Activated gamma-delta T cell treated with Interleukin-2 at 50 U/mL for 16 hours (primary cell): ENCODE data around the gene GPC6.

ENCODE experiments used
- DNase-seq: peaks from one replicate; pipeline ENCODE4 v3.0.0-alpha.2; 2020

The GPC6 gene

DNA sequence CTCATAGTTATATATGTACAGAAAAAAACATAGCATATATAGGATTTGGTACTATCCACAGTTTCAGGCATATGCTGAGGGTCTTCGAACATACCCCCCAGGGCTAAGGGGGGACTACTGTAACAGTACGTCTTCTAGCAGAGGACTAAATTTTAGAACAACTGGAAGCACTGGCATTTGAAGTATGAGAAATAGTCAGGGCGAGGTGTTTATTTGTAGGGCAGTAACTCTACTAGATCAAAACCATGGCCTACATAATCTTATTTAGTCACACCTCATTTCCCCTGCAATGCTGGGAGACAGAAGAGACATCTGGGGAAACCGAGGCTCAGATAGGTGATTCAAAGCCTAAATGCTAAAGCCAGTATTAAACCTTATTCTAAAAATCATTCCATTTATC is 1007.2 kb downstream of the GPC6 start:
- DNase-seq = no peak

DNA sequence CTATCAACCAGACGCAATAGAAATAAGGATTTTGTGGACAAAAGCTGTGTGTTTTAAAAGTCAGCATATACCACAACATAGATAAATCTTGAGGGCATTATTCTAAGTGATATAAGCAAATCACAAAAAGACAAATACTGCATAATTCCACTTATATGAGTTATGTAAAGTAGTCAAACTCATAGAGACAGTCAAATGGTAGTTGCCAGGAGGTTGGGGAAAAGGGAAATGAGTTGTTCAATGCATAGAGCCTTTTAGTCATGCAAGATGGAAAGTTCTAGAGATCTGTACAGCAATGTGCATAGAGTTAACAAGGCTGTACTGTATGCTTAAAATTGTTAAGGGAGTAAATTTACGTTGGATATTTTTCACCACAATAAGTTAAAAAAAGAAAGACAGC is 1008.1 kb downstream of the GPC6 start:
- DNase-seq = no peak

DNA sequence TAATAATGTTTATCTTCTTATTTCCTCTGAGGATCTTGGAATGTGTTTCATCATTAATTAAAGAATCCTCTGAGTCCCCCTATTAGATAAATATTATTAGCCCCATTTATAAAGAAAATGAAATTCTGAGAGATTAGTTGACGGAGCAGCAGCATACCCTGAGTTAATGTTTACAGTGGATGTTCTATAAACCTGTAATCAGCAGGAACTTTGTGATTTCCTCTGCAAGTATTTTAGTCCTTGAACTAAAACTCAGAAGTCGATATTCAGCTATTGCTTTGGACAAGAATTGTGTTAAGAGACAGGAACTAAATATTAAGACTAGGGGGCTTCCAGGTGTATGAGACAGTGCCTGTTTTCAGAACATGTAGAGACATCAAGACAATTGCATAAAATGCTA is 1009.5 kb downstream of the GPC6 start:
- DNase-seq = no peak

DNA sequence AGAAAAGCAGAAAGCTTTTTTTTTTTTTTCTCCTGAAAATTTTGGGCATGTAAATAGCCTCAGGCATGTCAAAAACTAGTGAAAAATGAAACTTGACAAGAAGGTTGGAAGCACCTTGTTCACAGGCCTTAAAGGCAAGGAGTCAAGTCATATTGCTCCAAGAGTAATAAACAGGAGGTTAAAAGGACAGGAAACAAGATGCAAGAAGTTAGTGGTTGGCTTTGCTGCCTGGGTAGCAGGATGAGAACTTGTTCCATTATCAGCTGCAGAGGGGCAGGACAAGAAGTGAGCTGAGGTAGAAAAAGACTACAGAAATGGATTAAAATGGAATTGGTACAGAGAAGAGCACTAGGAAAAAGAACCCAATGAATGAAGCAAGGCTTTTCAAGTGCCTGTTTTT is 1010.3 kb downstream of the GPC6 start:
- DNase-seq = no peak

DNA sequence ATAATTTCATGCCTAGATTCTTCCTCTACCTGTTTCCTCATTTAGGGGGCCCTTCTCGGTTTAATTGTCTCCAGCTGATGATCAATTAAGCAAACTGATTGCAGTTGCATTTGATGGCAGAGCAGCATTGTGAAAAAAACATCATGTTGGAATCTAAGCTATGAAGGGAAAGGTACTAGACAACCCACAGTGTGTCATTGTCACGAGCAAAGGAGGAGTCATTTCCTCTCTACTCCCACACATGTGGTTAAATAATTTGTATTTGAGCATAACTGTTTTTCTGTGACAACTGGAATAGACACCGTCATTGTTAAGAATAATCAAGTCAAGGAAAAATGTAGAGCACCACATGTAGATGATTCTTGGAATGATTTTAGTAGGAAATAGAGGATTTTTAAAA is 1012.5 kb downstream of the GPC6 start:
- no peak for DNase-seq

DNA sequence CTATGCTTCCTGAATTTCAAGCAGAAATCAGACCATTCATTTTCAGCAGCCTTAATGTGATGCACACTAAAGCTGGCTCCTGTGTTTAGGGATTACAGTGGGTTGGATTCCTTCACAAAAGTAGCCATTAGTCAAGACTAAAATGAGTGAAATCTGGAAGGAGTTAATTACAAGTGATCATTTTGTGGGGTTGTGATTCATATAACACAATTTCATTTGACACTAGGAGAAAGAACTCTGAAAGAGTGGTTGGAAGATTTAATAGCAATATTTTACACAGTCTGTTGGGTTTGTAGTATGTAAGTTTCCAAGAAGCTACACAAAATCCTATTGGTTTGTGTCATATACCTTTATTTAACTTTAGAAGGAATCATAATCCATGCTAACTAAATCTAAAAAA is 1015.9 kb downstream of the GPC6 start:
- no peak for DNase-seq

DNA sequence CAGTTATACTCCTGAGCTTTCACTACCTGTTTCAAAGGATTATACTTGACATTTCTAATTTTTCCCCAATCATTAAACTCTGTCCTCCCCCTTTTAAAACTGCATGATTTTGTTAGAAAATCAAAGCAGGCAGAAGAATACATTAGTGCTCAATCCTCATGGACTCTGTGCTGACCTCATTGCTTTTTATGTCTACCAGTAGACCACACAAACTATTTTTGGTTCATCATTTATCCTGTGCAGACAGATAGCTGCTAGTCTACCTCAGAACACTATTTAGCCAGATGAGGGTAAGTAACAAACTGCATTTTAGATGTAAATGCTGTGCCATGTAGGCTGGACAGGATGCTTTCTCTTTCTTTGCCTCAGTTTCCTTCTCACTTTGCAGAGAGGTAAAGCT is 1016.9 kb downstream of the GPC6 start:
- DNase-seq = no peak

DNA sequence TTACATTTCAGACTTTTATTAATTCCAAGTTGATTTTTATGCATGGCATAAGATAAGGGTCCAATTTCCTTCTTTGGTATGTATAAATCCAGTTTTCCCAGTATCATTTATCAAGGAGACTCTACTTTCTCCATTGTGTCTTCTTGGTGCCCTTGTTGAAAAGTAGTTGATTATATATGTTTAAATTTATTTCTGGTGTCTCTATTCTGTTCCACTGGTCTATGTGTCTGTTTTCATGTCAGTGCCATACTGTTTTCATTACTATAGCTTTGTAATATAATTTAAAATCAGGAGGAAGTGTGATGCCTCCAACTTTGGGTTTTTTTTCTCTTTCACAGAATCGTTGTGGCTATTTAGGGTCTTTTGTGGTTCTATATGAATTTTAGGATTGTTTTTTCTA is 1019.9 kb downstream of the GPC6 start:
- DNase-seq = no peak

DNA sequence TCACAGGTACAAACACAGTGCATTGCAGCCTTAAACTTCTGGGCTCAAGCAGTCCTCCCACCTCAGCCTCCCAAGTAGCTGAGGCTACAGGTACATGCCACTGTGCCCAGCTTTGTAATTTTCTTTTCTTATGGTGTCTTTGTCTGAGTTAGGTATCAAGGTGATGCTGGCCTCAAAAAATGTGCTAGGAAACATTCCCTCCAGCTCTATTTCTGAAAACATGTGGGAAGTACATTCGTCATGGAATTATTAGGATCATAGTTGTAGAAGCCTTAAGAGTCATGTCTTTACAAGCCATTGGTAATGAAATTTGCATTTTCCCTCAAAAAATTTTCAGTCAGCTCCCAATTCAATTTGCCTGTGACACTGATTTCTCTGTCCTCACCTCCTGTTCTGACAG is 1021.3 kb downstream of the GPC6 start:
- DNase-seq = no peak

DNA sequence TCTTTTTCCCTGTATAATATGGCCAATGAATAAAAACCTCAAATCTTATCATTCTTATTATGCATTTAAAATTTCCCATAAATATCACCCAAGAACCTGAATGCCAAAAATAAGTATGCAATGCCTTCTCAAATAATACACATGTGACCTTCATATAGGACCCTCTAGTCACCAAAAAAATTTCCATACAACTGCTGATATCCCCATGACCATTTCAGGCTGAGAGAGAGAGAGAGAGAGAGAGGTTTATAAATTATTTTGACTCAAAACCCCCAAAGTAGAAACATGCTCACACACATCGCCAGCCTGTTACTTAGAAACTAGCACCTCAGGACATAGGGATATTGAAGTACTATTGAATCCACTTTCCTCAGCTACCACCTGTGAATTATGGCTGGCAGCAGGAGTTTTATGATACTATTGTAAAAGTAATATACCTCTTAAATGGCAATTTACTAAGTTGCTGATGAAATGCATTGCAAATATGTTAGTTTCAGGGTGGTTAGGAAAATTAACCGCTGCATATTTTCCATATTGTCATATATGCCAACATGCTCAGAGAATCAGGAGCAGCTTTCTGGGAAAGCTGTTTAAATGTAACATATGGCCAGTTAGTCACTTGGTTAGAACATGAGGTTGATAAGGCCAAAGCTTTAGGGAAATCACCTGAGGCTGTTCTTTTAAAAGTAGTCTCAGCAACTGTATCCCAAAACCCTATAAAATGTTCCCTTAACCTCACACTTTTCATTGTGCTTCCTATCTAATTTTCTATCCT is 1022.0 kb downstream of the GPC6 start:
- no peak for DNase-seq

DNA sequence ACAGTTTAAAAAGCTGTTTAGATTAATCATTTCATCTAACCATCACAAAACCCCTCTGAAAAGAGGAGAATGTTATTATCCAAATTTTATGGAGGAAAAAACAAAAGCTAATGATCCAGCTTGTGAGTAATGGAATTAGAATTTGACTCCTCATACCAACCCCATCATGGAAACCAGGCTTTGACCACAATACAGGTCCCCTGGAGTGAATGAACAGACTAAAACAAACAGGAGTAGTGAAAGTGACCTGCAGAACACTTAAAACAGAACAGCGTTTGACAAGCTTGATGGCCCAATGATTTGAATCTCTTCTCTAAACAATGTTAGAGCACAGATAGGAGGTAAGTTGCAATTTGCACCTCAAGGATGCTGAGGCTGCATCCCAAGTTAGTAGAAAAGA is 1022.9 kb downstream of the GPC6 start:
- DNase-seq = no peak

DNA sequence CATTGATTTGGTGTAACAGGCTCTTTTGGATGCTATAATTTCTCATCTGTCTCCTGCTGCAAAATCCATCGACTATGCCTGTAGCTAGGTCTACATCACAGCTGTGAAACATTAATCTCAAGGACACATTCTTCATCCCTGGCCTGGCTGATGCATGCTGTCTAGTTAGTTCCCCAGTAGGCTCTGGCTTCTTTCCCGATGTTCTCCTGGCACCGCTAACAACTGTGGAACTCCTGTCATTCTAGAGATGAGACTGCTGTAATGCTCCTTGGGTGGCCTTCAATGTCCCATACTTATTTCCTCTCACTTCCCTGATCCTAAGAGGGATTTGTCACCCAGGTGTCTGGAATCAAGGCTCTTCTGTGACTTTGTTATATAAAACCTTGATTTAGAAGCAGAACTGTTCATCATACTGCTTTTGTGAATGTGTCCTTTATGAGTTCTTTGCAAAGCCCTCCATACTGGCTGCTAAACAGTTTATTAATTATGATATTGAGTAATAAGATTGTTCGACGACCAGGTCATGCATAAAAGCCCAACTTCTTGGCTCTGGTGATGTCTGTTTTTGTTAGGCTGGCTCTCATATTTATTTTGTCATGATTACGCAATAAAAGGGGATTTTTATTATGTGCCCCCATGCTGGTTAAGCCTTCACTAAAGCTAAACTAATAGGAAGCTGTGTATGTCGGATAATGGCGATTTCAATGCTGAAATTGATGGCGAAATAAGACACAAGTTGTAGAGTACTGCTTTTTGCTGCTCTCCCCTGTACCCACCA is 1025.4 kb downstream of the GPC6 start:
- no peak for DNase-seq

DNA sequence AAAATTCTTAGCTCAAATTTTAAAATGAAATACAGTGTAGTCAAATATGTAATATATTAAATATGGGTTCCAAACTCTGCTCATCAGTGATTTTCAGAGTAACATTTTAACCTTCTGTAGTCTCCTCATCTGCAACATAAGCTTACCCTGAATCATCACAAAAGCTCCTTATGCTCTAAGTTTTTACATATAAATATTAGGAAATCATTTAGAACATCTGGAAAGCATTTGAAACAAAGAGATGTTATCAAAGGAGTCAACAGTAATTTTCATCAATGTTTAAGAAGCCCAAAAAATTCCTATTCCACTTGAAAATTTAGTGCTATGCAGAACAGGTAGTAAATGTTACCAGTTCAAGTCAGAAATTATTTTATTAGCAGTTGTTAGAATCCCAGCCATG is 1028.1 kb downstream of the GPC6 start:
- DNase-seq = no peak

DNA sequence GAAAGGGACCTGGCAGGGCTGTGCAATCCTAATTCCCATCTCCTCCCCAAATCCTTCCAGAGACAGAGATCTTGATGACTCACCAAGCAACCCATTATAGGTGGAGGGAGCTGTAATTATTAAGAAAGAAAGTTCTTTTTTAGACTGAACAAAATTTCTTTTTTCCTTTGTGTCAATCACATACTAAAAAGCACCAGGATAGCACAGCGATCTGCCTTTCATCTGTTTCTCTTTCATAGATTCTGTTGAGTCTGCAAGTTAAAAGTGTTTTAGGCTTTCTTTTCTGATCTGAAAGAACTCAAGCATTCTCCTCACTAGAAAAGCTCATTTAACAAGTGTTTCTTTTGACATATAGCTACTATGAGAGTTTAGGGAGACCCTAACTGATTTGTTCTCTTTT is 1030.1 kb downstream of the GPC6 start:
- DNase-seq = no peak

DNA sequence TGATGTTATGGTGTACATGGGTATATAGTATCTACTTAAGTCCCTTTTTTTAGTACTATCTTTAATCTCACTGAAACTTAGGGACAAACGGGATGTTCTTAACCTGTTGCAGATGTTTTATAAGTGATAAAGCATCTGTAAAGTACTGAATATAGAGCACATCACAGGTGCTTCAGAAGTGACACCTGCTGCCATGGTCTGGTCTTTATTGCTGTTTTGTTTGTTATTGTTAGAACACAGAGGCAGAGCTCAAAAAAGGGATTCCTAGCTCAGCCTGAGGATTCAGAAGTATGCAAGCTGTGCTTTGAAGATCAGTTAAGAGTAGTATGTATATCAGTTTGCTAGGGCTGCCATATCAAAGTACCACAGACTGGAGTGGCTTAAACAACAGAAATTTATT is 1033.4 kb downstream of the GPC6 start:
- no peak for DNase-seq

DNA sequence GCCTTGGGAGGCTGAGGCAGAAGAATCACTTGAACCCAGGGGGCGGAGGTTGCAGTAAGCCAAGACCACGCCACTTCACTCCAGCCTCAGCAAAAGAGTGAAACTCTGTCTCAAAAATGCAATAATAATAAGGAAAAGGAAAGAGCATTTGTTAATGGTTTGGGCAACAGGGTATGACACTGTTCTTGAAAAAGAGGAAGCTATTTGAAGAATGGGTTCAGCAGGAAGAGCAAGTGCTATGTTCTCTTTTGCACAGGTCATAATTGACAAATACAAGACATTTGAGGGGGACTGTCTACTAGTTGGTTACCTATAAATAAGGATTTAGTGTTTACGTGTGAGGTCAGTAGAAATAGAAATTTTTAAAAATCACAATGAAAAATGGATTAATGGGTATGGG is 1034.6 kb downstream of the GPC6 start:
- no peak for DNase-seq

DNA sequence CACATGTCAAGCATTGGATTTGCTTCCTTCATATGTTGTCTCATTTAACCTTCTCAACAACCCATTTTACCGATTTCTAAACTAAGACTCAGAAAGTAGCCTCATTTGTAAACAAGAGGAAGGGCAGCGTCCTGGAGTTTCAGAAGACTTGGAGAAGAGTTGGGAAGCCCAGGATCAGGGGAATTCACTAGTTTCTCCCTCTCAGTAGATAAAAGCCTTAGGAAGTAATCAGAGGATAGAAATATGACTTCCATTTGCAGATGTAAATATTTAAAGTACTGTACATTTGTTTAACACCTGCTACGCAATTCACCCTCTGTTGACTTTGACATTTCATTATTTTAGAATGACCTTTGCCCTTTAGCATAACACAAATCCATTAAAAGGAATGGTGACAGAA is 1036.4 kb downstream of the GPC6 start:
- DNase-seq = no peak

DNA sequence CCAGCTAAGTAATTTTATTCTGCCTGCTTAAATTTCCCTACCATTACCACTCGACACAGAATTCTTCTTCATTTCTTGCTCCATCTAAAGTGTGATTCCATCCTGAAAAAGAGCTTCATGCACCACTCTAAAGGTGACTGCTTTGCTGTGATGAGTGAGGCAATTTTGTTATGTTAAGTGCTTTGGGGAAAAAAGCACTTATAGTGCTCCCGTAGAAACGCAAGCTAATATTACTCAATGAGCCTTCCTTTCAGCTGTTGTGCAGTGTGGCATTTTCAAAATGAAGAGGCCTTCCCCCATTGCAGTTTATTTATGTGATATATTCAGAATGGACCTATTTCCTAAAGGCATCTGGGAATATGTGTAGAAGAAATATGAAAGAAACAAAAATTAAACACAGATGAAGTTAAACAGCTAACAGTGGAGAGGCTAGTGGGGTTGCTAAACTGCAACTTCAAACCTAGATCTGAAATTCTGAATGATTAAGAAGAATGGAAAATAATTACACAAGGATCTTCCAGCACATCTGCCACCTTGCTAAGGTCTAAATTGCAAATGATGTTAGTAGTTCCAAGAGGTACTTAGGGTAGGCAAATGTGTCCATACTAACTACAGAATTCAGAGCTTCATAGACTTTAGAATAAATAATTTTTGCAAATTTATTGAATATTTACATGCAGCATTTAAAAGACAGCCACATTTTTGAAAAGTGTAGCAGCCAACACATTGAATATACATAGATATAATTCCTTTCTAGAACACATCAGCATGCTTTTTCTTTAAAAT is 1041.2 kb downstream of the GPC6 start:
- no peak for DNase-seq

DNA sequence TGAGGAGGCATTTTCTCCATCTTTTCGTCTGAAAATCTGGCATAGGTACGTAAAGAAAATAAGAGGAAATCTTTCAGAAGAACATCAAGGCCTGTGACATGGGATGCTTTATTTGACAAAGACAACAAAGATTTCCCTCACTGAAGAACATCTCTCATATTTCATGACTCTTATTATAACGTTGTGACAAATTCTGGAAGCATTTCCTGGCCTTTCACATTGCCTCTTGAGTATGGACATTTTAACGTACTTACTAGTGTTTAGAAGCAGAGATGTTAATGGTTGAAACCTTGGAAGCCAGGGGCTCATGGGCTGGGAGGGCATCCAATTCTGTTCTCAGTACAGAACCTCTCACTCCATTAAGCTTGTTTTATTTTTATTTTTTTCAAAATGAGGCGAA is 1042.1 kb downstream of the GPC6 start:
- no peak for DNase-seq

DNA sequence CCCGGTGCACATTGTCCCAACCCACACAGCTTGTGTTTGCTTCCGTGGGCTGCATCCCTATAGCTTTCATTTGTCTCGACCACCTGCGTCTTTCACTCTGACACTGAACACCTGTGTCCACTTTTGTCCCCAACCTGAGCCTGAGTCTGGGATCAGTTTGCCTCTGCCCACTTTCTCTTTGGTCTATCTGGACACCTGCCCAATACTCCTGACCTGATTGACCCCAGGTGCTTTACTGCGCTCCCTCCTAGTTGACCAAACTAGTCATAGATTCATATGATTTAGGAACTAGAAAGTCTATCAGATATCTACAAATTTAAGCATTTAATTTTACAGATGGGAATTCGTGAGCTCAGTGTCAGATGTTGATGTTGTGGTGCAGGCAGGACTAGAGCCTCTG is 1043.0 kb downstream of the GPC6 start:
- no peak for DNase-seq

DNA sequence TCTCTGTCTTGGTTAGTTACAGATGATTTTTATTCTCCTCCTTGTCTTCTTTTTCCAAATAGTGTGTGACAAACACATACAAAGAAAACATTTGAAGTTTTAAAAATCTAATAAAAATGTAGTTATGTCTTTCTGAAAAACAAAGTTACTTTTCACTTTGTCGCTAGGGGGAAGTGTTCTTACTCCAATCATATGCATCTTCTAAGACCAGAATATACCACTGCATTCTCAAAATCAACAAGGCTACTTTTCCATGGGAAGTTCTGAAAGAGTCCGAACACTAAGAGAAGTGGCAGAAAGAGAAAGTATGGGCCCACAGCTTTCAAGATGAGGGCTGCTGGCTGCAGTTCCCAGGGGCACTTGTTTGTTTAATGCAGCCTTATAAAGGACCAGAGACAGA is 1043.9 kb downstream of the GPC6 start:
- no peak for DNase-seq

DNA sequence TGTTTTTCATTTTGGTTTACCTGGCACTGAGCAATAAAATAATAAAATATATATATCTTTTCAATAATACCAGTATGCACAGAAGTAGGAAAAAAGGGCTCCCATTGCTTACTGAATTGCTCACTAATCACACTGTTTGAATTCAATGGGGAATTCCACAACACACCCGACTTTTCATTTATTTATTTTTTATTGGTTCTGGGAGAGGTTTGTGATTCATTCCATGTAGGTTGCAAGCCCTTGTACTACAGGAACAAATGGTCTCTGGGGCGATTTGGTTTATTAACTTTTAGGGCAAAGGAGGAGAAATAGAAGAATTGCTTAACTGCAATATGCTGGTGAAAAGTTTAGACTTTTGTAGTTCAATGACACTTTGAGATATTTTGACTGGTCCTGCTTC is 1045.4 kb downstream of the GPC6 start:
- DNase-seq = no peak

DNA sequence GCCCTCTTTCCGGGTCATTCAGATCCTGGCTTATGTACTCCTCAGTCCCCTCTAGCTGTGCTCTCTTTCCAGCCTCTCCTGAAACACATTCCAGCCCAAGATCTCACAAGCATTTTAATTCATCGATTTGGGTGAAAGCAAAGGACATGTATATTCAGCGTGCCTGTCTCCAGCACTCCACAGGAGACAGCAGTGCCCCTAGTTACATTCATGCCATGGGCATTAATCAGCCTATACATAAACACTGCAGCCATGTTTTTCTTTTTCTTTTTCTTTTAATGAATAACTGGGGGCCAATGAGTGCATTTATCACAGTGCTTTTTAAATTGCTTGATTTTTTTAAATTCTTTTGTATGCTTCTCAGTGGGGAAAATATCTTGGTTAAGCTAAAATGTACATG is 1053.7 kb downstream of the GPC6 start:
- DNase-seq = no peak

DNA sequence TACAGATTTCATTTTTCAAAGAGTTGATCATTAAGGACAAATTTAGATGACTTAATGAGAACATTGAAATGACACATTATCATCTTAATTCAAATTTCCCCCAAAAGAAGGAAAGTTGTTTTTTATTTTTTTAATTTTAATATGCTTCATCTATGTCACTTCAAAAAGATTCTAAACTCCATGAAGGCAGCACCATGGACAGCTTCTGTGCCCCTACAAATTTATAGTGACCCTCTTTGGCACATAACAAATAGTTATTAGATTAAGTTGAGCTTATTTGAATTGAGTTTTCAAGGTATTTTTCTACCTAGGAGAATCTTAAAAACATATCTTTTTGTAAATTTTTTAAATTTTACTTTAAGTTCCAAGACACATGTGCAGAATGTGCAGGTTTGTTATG is 1054.2 kb downstream of the GPC6 start:
- DNase-seq = no peak
